Endothelial cell (in vitro differentiated cells): ENCODE results near the gene ANKRD28. TPM values are rescaled to one million over a fixed set of nuclear protein-coding genes. Genes with fewer than 3 reads are reported as not detected.

Experiments used
- DNase-seq: peaks from one replicate; pipeline ENCODE4 v3.0.0; 2021; ENCODE audit warnings: low spot score
- H3K27ac Mint-ChIP-seq: one replicate; pipeline ENCODE4 v1.8.0; 2021; ENCODE audit warnings: mixed read lengths, inconsistent platforms; ENCODE audit not compliant: unreplicated experiment
- H3K27me3 Mint-ChIP-seq: one replicate; pipeline ENCODE4 v1.8.0; 2021; ENCODE audit warnings: mild to moderate bottlenecking, moderate library complexity, mixed read lengths, inconsistent platforms; ENCODE audit not compliant: unreplicated experiment
- H3K36me3 Mint-ChIP-seq: one replicate; pipeline ENCODE4 v1.8.0; 2021; ENCODE audit warnings: mild to moderate bottlenecking, low read depth, mixed read lengths, inconsistent platforms; ENCODE audit not compliant: unreplicated experiment
- H3K4me1 Mint-ChIP-seq: one replicate; pipeline ENCODE4 v1.8.0; 2021; ENCODE audit warnings: mild to moderate bottlenecking, mixed read lengths, inconsistent platforms; ENCODE audit not compliant: unreplicated experiment
- H3K4me3 Mint-ChIP-seq: one replicate; pipeline ENCODE4 v1.8.0; 2021; ENCODE audit warnings: mild to moderate bottlenecking, mixed read lengths, inconsistent platforms; ENCODE audit not compliant: unreplicated experiment
- H3K9me3 Mint-ChIP-seq: one replicate; pipeline ENCODE4 v1.8.0; 2021; ENCODE audit warnings: mixed read lengths, inconsistent platforms; ENCODE audit not compliant: unreplicated experiment
- total RNA-seq: library from RNA; stranded (reverse); fragmentation: NEBNext Ultra II Directional; extraction: Animal tissue kit (Norgen Biotek cat#: 25700); gene quantifications from one replicate; pipeline ENCODE4 v1.2.1, GENCODE V29; 2021; ENCODE audit not compliant: unreplicated experiment
- TF ChIP-seq, protein P1 (sequence below): fragments of 200-600 bp; sonication (generic); IDR thresholded peaks from one replicate; pipeline ENCODE4 v1.5.0; 2021; ENCODE audit warnings: antibody characterized with exemption; ENCODE audit not compliant: unreplicated experiment

Gene ANKRD28
- total RNA-seq, 1 donor from 2014 or later, result 22.6 TPM

DNA sequence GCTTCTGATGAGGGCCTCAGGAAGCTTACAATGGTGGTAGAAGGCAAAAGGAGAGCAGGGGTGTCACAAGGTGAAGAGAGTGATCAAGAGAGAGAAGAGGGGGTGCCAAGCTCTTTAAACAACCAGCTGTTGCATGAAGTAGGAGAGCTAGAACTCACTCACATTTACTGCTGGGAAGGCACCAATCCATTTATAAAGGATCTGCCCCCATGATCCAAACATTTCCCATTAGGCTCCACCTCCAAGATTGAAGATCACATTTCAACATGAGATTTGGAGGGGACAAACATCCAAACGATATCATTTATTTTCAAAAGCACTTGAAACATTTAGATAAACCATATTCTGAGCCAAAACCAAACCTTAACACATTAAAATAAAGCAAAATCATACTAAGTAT, 26.3 kb downstream of the ANKRD28 start:
- TF ChIP-seq, protein P1, sequence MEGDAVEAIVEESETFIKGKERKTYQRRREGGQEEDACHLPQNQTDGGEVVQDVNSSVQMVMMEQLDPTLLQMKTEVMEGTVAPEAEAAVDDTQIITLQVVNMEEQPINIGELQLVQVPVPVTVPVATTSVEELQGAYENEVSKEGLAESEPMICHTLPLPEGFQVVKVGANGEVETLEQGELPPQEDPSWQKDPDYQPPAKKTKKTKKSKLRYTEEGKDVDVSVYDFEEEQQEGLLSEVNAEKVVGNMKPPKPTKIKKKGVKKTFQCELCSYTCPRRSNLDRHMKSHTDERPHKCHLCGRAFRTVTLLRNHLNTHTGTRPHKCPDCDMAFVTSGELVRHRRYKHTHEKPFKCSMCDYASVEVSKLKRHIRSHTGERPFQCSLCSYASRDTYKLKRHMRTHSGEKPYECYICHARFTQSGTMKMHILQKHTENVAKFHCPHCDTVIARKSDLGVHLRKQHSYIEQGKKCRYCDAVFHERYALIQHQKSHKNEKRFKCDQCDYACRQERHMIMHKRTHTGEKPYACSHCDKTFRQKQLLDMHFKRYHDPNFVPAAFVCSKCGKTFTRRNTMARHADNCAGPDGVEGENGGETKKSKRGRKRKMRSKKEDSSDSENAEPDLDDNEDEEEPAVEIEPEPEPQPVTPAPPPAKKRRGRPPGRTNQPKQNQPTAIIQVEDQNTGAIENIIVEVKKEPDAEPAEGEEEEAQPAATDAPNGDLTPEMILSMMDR, result no peak
- no peak overlapping the region for H3K4me3 Mint-ChIP-seq
- no peaks in the 10 kb centered on the region for H3K36me3 Mint-ChIP-seq
- no peaks in the 10 kb centered on the region for H3K27me3 Mint-ChIP-seq
- no peaks in the 10 kb centered on the region for H3K9me3 Mint-ChIP-seq
- H3K4me1 Mint-ChIP-seq, result peaks cover 2% of the 10 kb centered on the region
- DNase-seq, result no peak
- H3K27ac Mint-ChIP-seq, result no peak overlapping the region

DNA sequence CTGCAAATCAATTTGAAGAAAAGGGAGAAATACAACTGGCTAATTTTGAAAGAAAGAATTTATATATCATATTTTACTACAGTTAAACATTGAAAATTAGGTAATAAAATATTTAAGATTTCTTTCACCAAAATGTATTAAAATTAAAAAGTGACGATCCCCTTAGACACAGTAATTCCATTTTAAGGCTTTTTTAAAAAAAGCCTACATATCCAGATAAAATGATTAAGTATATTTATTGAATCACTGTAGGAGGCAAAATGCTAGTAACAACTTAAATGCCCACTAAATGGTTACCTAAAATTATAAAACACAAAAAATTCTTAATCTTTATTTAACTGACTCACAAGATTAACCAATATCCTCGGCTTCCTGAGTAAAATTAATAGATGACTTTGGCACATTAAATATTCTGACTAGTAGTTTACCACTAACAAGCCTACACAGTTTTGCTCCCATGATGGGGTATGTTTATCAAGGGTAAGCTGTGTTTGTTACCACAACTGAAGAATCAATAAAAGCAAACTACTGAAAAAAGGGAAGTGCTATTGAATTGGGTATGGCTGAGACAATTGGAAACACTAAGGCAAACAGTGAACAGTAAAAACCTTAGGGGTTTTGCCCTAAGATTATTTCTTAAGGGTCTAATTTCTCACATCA, 28.4 kb downstream of the ANKRD28 start:
- DNase-seq, result no peak
- TF ChIP-seq, protein P1, result no peak
- Mint-ChIP-seq H3K27ac (no peak overlapping the region), H3K36me3 (no peaks in the 10 kb centered on the region), H3K4me3 (no peak overlapping the region), H3K4me1 (peaks cover 2% of the 10 kb centered on the region), H3K9me3 (no peaks in the 10 kb centered on the region), H3K27me3 (no peaks in the 10 kb centered on the region)

DNA sequence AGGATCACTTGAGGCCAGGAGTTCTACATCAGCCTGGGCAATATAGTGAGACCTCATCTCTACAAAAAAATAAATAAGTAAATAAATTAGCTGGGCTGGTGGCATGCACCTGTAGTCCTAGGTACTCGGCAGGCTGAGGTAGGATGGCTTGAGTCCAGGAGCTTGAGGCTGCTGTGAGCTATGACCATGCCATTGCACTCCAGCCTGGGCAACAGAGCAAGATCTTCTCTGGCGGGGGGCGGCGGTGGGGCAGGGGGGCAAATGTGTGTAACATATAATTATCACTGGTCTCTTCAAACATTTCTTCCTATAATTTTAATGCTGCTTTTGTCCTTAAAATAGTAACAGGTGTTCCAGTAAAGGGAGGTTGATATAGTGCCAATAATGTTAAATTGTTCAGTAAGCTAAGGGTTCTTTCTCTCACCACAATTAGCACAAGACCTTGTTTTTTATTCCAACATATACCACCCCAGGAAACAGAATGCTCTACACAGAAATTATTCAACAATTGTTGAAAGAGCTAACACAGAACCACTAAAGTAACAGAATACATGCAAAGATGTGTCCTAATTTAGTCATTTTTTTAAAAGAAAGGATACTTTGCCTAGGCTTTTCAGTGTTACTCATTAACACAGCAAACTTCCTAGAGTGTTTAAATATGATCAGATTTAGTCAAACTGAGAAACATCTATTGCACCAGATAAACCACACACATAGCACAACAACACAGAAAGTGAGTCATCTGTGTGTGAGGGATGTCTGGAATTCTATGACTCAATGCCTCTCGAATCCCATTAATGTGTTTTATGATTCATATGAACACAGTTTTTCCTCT, 29.1 kb downstream of the ANKRD28 start:
- no peaks in the 10 kb centered on the region for H3K27me3 Mint-ChIP-seq
- H3K9me3 Mint-ChIP-seq, result no peaks in the 10 kb centered on the region
- no peak for DNase-seq
- no peak overlapping the region for H3K27ac Mint-ChIP-seq
- H3K36me3 Mint-ChIP-seq, result no peaks in the 10 kb centered on the region
- TF ChIP-seq, protein P1, result no peak
- no peak overlapping the region for H3K4me3 Mint-ChIP-seq
- peaks cover 2% of the 10 kb centered on the region for H3K4me1 Mint-ChIP-seq

DNA sequence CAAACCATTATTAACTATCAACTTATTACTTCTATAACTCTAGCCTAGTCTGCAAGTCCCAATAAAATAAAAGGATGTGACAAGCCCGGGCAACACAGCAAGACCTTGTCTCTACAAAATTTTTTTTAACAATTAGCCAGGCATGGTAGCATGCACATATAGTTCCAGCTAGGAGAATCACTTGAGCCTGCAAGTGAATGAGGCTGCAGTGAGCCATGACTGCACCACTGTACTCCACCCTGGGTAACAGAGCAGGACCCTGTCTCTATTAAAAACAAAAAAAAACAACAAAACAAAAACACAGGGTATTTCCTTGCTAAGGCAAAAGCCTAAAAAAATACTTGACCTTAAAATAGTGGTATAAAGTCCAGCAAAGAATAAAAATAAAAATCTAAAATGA, 31.4 kb downstream of the ANKRD28 start:
- Mint-ChIP-seq H3K4me1 (peaks cover 2% of the 10 kb centered on the region), H3K27ac (no peak overlapping the region)

More for the DNA sequence above, 31.4 kb downstream of the ANKRD28 start:
- Mint-ChIP-seq H3K27me3 (no peaks in the 10 kb centered on the region), H3K4me3 (no peak overlapping the region), H3K36me3 (no peaks in the 10 kb centered on the region), H3K9me3 (no peaks in the 10 kb centered on the region)
- DNase-seq, result no peak
- TF ChIP-seq, protein P1, result no peak
